T-helper 17 cell (primary cell): ENCODE results near the gene PINLYP. TPM values are rescaled to one million over a fixed set of nuclear protein-coding genes. Genes with fewer than 3 reads are reported as not detected.
A peak's percentile ranks its signal among the peaks of the same experiment; 100 is the strongest.
"Not testable (repeated sequence)": the region's sequence is repeated elsewhere in the genome, so short reads cannot be mapped to it uniquely, and the experiment has no call there.

Experiments used
- ATAC-seq: fragments of 150-1000 bp; cut with Tn5 transposase; 2 replicates; pipeline ENCODE4 v1.10.0; 2021; ENCODE audit warnings: mild to moderate bottlenecking, moderate library complexity
- DNase-seq, 3 donors: peaks; one replicate each; pipeline versions ENCODE4 v3.0.0 to v3.0.0-alpha.2; 2020 to 2021
- H3K9me3 ChIP-seq: one replicate; pipeline ENCODE4 v1.7.0; 2013; ENCODE audit warnings: low read length, mild to moderate bottlenecking; ENCODE audit not compliant: control insufficient read depth, poor library complexity, severe bottlenecking
- H3K27ac Mint-ChIP-seq: one replicate; pipeline ENCODE4 v1.8.0; 2022; ENCODE audit warnings: mild to moderate bottlenecking, moderate library complexity, mixed read lengths
- H3K27me3 Mint-ChIP-seq: one replicate; pipeline ENCODE4 v1.8.0; 2022; ENCODE audit warnings: mixed read lengths
- H3K36me3 Mint-ChIP-seq: one replicate; pipeline ENCODE4 v1.8.0; 2022; ENCODE audit warnings: low read depth, mixed read lengths
- H3K4me1 Mint-ChIP-seq: one replicate; pipeline ENCODE4 v1.8.0; 2022; ENCODE audit warnings: mild to moderate bottlenecking, mixed read lengths
- H3K4me3 Mint-ChIP-seq: one replicate; pipeline ENCODE4 v1.8.0; 2022; ENCODE audit warnings: mild to moderate bottlenecking, moderate library complexity, mixed read lengths
- total RNA-seq, 4 donors: library from RNA in 2 of 4; stranded (reverse) in 2 of 4; gene quantifications; one replicate each; pipeline ENCODE4 v1.2.3 and lab custom pipeline; 2022 to 2026

PINLYP gene
- total RNA-seq, 2 donors from 2014 or later, result 0.52 to 1.5 TPM

DNA sequence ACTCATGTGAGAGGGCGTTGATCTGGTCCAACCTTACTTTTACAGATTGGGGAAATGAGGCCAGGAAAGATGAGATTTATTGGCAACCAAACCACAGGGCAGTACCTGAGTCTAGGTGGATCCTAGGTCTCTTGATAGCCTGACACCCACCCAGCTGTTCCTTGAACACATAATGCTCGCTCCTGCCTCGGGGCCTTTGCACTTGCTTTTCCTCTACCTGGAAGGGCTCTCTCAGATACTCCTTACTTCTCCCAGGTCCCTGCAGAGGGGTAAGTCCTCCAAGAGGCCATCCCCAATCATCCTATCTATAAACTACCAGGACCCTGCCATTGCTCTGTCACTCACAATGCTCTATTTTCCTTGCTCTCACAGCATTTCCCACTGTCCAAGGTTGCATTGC is 35.2 kb upstream of the PINLYP start:
- Mint-ChIP-seq H3K36me3 (peaks cover 8% of the 10 kb centered on the region), H3K4me1 (peaks cover 1% of the 10 kb centered on the region), H3K27ac (no peak overlapping the region), H3K4me3 (no peak overlapping the region), H3K27me3 (no peaks in the 10 kb centered on the region)
- no peaks in the 10 kb centered on the region for H3K9me3 ChIP-seq
- DNase-seq (no peak), ATAC-seq (no peak)

DNA sequence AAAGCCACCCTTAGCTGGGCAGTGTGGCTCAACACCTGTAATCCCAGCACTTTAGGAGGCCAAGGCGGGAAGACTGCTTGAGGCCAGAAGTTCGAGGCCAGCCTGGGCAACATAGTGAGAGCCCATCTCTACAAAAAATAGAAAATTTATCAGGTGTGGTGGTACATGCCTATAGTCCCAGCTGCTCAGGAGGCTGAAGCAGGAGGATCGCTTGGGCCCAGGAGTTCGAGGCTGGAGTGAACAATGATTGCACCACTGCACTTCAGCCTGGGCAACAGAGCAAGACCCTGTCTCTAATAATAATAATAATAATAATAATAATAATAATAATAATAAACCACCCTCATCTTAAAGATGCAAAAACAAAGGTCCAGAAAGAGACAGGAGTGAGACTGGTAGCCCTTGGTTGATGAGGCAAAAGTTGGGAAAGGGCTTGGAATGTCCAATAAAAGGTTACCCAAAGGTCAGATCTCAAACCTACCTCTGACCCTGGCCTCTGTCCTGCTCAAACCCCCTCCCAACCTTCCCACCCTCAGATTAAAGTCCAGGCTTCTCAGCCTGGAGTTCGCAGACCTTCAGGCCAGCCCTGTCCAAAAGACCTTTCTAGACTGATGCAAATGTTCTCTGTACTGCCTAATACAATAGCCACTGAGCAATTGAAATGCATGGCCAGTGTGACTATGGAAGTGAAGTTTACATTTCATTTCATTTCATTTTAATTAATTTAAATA is 33.5 kb upstream of the PINLYP start:
- H3K27me3 Mint-ChIP-seq, result no peaks in the 10 kb centered on the region
- peaks cover 8% of the 10 kb centered on the region for H3K36me3 Mint-ChIP-seq
- H3K4me3 Mint-ChIP-seq, result no peak overlapping the region
- no peak overlapping the region for H3K27ac Mint-ChIP-seq
- no peaks in the 10 kb centered on the region for H3K4me1 Mint-ChIP-seq
- ATAC-seq (no peak), DNase-seq (no peak)
- no peaks in the 10 kb centered on the region for H3K9me3 ChIP-seq

DNA sequence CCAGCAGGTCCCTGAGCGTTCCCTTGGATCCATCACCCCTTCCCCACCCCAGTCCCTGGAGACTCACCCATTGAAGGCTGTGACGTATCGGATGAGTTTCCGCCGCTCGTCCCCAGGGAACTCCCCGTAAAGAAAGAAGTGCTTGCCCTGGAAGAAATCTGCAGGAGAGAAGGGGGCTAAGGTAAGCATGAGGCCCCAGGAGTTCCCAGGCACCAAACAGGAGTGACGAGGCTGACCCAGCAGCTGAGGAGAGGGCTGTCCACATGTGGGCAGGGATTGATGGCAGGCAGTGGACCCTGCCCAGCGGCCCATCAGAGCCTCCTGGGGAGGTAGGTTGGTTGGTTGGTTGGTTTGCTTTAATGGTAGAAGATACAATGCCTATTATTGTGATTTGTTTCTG is 31.5 kb upstream of the PINLYP start:
- no peak overlapping the region for H3K4me3 Mint-ChIP-seq
- no peaks in the 10 kb centered on the region for H3K9me3 ChIP-seq
- H3K27ac Mint-ChIP-seq, result no peak overlapping the region
- no peaks in the 10 kb centered on the region for H3K27me3 Mint-ChIP-seq
- ATAC-seq, result no peak
- no peak for DNase-seq
- H3K4me1 Mint-ChIP-seq, result no peaks in the 10 kb centered on the region
- H3K36me3 Mint-ChIP-seq, result peaks cover 8% of the 10 kb centered on the region

DNA sequence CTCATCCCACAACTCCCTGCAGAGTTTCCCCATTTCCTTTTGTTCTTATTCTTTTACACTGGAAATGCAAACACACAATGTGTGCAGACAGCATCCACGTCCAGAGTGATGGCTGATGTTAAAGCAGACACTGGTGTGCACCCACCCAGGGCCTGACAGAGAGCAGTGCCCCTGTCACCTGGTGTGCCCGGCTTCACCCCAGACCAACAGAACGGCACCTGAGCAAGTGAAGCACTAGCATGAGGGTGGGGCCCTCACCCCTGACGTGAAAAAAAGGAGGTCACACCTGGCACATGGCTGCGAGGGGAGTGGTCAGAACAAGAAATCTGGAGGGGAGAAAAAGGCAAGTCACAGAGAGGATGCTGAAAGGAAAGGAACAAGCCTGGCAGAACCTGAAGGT is 30.3 kb upstream of the PINLYP start:
- Mint-ChIP-seq H3K36me3 (peaks cover 5% of the 10 kb centered on the region), H3K4me3 (no peak overlapping the region), H3K27ac (peak overlapping the region; percentile 86), H3K4me1 (no peaks in the 10 kb centered on the region), H3K27me3 (no peaks in the 10 kb centered on the region)
- H3K9me3 ChIP-seq, result no peaks in the 10 kb centered on the region
- ATAC-seq (no peak), DNase-seq (no peak)

DNA sequence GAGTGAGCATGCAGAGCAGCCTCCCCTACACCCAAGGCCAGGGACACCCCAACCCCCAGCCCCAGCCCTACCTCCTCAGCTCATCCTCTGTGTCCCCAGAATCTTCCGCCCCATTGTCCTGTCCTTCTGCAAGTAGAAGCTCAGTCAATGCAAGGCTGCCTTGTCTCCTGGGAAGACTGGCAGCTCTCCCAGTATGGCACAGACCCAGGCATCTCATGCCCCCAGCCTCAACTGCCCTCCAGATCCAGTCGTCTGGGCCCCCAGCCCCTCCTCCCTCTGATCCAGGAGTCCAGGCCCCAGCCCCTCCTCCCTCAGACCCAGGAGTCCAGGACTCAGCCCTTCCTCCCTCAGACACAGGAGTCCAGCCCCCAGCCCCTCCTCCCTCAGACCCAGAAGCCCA is 29.6 kb upstream of the PINLYP start:
- no peaks in the 10 kb centered on the region for H3K27me3 Mint-ChIP-seq
- no peaks in the 10 kb centered on the region for H3K9me3 ChIP-seq
- no peak overlapping the region for H3K27ac Mint-ChIP-seq
- DNase-seq (no peak), ATAC-seq (no peak)
- no peak overlapping the region for H3K4me3 Mint-ChIP-seq
- H3K36me3 Mint-ChIP-seq, result peaks cover 7% of the 10 kb centered on the region
- no peaks in the 10 kb centered on the region for H3K4me1 Mint-ChIP-seq

DNA sequence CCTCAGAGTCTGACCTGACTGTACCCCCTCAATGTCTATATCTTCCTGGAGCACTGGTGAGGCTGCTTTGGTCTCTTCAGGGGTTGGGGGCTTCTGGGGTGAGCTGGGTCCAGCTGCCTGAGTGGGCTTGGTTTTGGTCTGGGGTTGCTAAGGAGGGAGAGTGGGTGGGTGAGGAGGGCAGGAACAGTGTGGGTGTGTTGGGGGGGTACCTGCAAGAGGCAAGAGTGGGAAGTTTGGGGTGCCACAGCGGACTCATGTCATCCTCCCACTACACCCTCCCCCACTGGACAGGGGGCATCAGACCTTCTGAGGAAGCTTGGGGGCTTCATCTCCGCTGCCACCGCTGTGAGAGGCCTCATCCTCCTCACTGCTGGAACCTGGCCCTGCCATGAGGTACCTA is 29.0 kb upstream of the PINLYP start:
- Mint-ChIP-seq H3K4me1 (peaks cover under 1% of the 10 kb centered on the region), H3K4me3 (no peak overlapping the region), H3K36me3 (peaks cover 6% of the 10 kb centered on the region)

DNA sequence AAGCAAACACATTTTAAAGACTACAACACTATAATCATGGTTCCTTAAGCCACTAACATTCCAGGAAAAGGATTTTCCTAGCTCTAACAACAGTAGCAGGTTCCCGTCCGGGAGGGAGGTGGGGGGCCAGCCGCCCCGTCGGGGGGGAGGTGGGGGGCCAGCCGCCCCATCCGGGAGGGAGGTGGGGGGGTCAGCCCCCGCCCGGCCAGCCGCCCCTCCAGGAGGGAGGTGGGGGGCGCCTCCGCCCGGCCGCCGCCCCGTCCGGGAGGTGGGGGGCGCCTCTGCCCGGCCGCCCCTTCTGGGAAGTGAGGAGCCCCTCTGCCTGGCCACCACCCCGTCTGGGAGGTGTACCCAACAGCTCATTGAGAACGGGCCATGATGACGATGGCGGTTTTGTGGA is 27.7 kb upstream of the PINLYP start:
- not testable (repeated sequence) for DNase-seq, H3K27me3 Mint-ChIP-seq, H3K9me3 ChIP-seq, H3K27ac Mint-ChIP-seq, H3K36me3 Mint-ChIP-seq, H3K4me1 Mint-ChIP-seq, ATAC-seq, H3K4me3 Mint-ChIP-seq

More for the DNA sequence above, 29.0 kb upstream of the PINLYP start:
- DNase-seq (no peak), ATAC-seq (no peak)
- Mint-ChIP-seq H3K27me3 (no peaks in the 10 kb centered on the region), H3K27ac (no peak overlapping the region)
- no peaks in the 10 kb centered on the region for H3K9me3 ChIP-seq

DNA sequence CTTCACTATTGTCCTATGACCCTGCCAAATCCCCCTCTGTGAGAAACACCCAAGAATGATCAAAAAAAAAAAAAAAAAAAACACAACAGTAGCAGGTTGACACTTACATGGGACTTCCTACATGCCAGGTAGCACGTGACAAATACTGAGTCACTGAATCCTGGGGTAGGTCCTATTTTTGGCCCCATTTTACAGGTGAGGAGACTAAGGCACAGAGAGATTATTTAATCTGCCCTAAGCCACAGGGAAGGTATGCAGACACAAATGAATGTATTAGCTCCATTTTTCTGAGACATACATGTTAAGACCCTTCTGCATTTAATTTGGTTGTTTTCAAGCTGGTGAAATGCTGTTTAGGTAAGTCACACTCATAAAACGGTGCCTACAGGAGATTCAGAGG is 26.9 kb upstream of the PINLYP start:
- H3K9me3 ChIP-seq, result no peaks in the 10 kb centered on the region
- Mint-ChIP-seq H3K36me3 (peaks cover 6% of the 10 kb centered on the region), H3K27me3 (no peaks in the 10 kb centered on the region), H3K27ac (no peak overlapping the region), H3K4me1 (peaks cover 3% of the 10 kb centered on the region), H3K4me3 (no peak overlapping the region)
- DNase-seq, result no peak
- ATAC-seq, result no peak

DNA sequence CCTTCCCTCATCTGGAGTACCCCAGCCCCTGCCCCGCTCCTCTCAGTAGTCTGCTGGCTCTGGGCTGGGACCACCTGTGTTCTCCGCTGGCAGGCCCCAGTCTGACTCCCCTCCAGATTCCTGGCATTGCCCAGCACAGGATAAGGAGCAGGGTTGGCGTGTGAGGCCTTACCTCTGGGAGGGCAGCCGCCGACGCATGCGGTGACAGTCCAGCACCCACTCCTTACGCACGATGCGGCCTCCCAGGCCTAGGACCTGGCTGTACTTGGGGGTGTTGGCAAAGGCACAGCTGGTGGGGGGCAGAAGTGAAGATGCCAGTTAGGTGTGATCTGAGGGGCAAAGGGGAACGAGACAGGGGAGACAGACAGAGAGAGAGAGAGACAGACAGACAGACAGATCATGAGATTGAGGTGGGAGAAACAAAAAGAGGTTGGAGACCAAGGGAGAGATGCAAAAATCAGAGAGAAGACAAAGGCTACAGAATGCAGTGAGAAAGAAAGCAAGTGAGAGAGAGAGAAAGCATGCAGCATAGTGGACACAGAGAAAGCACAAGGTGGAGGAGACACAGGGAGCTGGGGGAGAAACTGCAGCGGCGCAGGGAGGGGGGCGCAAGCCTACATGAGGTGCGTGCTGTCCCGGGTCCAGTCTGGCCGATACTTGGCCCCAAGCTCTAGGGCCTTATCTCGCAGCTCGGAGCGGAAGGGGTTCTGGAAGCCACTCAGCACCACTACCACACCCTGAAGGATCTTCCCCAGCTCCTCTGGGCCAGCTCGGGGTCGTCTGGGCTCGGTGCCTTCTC is 24.0 kb upstream of the PINLYP start:
- H3K27ac Mint-ChIP-seq, result no peak overlapping the region
- no peaks in the 10 kb centered on the region for H3K9me3 ChIP-seq
- H3K27me3 Mint-ChIP-seq, result no peaks in the 10 kb centered on the region
- H3K4me3 Mint-ChIP-seq, result no peak overlapping the region
- ATAC-seq (no peak), DNase-seq (no peak)
- H3K4me1 Mint-ChIP-seq, result peaks cover 12% of the 10 kb centered on the region
- peaks cover 6% of the 10 kb centered on the region for H3K36me3 Mint-ChIP-seq

DNA sequence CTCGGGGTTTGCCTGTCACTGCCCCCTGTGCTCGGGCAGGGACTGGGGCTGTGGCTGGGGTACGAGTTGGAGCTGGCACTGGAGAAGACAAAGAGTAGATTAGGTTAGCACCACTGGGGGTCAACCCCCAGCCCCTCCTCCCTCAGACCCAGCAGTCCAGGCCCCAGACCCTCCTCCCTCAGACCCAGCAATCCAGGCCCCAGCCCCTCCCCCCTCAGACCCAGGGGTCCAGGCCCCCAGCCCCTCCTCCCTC is 23.5 kb upstream of the PINLYP start:
- H3K4me3 Mint-ChIP-seq, result no peak overlapping the region
- peaks cover 12% of the 10 kb centered on the region for H3K4me1 Mint-ChIP-seq
- no peak for DNase-seq
- H3K36me3 Mint-ChIP-seq, result peaks cover 6% of the 10 kb centered on the region
- H3K27ac Mint-ChIP-seq, result no peak overlapping the region
- no peak for ATAC-seq
- H3K27me3 Mint-ChIP-seq, result no peaks in the 10 kb centered on the region
- no peaks in the 10 kb centered on the region for H3K9me3 ChIP-seq

DNA sequence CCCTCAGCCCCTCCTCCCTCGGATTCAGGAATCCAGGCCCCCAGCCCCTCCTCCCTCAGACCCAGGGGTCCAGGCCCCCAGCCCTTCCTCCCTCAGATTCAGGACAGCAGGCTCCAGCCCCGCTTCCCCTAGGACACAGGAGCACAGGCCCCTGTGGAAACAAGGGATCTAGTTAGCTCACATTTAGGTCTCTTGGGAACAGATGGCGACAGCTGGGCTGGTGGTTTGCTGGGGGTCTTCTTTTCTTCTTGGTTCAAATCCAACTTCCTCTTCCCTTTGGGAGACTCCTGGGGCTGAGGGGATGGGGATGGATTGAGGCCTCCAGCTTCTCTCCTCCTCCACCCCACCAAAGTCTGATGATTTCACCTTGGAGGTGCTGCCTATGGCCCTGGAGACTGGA is 23.0 kb upstream of the PINLYP start:
- Mint-ChIP-seq H3K4me3 (no peak overlapping the region), H3K4me1 (peaks cover 12% of the 10 kb centered on the region), H3K27me3 (no peaks in the 10 kb centered on the region), H3K36me3 (peaks cover 6% of the 10 kb centered on the region), H3K27ac (no peak overlapping the region)
- DNase-seq (no peak), ATAC-seq (no peak)
- H3K9me3 ChIP-seq, result no peaks in the 10 kb centered on the region

DNA sequence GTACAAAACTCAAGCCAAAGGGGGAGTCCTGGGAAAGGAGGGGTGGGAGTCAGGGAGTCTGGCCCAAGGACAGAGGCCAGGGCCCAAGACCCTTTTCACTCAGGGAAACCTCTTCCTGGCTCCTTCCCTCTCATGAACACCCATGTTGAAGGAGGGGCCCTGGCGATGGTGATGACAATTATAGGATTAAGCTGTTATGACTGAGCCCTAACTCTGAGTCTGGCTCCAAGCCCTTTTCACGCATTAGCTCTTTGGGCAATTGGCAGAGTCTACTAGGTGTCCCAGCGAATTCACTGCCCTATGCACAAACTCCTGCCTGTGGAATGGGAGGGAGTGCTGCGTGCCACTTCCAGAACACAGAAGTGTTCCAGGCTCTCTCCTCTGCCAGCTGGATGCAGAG is 21.9 kb upstream of the PINLYP start:
- DNase-seq (no peak), ATAC-seq (no peak)
- Mint-ChIP-seq H3K27ac (peak overlapping the region; percentile 47), H3K4me1 (peaks cover 12% of the 10 kb centered on the region), H3K4me3 (no peak overlapping the region), H3K36me3 (peaks cover 6% of the 10 kb centered on the region), H3K27me3 (no peaks in the 10 kb centered on the region)
- H3K9me3 ChIP-seq, result no peaks in the 10 kb centered on the region

DNA sequence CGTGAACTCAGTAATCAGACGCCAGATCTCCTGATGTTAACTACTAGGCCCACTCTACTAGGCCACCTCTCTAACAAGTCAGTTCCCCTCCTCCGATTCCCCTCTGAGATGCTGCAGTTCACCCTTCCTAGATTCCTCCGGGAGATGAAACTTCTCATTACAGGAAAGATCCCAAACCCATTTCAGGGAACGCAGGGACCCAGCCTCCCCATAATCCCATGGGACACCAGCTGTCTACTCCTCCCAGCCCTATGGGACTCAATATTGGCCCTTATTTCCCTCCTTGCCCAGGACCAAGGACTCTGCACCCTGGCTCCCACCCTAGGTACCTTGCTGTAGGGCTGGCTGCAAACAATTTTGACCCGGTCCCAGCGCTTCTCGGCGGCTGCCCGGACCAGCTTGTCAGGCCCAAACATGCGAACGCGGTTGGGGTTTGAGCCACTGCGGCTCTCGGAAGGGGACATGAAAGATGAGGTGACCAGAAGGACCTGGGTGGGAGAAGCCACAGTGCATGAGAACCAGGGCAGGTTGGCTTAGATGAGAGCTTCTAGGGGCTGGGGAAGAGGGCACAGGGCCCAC is 21.2 kb upstream of the PINLYP start:
- DNase-seq, result no peak
- Mint-ChIP-seq H3K27ac (peak overlapping the region; percentile 47), H3K27me3 (no peaks in the 10 kb centered on the region), H3K36me3 (peaks cover 6% of the 10 kb centered on the region), H3K4me1 (peaks cover 12% of the 10 kb centered on the region), H3K4me3 (no peak overlapping the region)
- ATAC-seq, result no peak
- no peaks in the 10 kb centered on the region for H3K9me3 ChIP-seq
